ENCODE results near the gene RCAN3.

RCAN3 gene

DNA sequence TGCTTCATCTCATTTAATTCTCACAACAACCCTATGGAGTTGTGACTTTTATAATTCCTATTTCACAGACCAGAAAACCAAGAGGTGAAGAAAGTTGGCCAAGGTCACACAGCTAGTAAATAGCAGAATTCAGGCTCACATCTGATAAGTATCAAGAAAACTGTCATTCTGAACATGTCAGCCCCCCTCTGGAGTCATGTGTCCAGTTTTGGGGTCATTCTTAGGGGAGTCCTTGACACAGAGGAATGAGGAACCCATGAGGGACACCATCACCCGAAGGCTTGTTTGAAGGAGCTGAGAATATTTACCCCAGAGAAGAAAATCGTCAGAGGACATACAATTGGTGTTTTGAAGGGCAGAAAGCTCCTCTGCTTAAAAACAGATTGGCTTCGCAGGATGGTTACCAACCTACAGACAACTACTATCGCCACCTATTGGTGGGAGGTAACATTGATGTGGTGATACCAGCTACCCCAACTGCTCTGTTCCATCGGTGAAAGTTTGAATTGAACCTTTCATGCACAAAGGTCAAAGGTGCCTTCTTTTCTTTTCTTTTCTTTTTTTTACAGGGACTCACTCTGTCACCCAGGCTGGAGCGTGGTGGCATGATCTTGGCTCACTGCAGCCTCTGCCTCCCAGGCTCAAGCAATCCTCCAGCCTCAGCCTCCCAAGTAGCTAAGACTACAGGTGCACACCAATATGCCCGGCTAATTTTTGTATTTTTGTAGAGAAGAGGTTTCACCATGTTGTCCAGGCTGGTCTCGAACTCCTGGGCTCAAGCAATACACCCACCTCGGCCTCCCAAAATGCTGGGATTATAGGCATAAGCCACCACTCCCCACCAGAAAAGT is 84.6 kb downstream of the RCAN3 start:
- peak; percentile 35 for DNase-seq

DNA sequence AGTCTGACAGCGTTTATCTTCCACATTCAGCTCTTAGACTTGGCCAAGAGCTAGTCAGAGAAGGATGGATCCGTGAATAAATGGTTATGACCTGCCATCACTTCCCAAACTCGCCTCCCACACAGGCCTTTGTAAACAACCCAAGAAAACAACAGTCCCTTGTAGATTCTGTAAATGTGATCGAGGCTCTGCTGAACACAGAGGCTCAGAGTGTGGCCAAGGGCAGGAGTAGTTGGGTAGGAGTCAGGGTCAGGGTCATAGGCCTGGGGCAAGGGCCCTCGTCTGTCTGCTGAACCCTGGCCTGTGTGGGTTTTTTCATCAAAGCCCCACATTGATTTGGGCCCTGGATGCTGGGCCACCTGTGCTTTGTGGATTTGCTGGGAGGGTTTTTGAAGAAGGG is 85.9 kb downstream of the RCAN3 start:
- DNase-seq: no peak

DNA sequence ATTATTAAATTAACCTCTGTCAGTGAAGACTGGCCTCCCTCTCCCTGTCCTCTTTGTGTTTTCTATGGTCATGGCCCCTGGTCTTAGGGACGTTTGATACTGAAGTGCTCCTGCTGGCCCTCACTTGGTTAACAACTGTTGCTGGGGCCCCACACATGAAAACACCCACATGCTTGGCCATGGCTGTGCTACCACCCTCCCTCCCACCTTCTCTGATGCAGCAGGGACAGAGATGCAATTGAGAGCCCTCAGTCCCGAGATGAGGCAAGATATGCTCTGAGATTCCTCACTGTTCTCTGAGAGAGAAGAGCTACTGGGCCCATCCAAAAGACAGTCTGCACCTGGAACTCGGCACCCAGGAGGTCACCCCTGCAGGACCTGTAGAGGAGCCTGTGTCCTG is 86.6 kb downstream of the RCAN3 start:
- no peak for DNase-seq
